ENCODE data around the gene TRMT61A.

- TF ChIP-seq EZH2 (IDR thresholded peaks at IDR 0.05) = no peak
- TF ChIP-seq SIN3A (IDR thresholded peaks at IDR 0.05; ENCODE audit: low read depth) = no peak
Observed at GRCh38 chr14:103545219-103545914, 16.4 kb downstream of the TRMT61A start.
